ENCODE measurements around the gene ZNF441.
"Not testable (repeated sequence)": the region's sequence is repeated elsewhere in the genome, so short reads cannot be mapped to it uniquely, and the experiment has no call there.

Gene ZNF441

GRCh38 chr19:11780431-11781020, 13.7 kb downstream of the ZNF441 start:
- DNase-seq (ENCODE audit: low spot score), result no peak

GRCh38 chr19:11781295-11782057, 14.7 kb downstream of the ZNF441 start:
- DNase-seq (ENCODE audit: low spot score), result no peak

- DNase-seq (ENCODE audit: low spot score), result no peak
Measured at GRCh38 chr19:11783767-11784166, 17.0 kb downstream of the ZNF441 start.

- no peak for DNase-seq (ENCODE audit: low spot score)
Measured at GRCh38 chr19:11784356-11784755, 17.6 kb downstream of the ZNF441 start.

GRCh38 chr19:11787536-11787935, 20.7 kb downstream of the ZNF441 start:
- no peak for DNase-seq (ENCODE audit: low spot score)

- DNase-seq (ENCODE audit: low spot score), result no peak
Measured at GRCh38 chr19:11792942-11793341, 26.1 kb downstream of the ZNF441 start.

- peak; percentile 64 for DNase-seq (ENCODE audit: low spot score)
Measured at GRCh38 chr19:11797491-11797890, 30.7 kb downstream of the ZNF441 start.

GRCh38 chr19:11798391-11799330, 31.9 kb downstream of the ZNF441 start, which contains the start of gene ZNF491:
ZNF491 (plus strand) TSS chr19:11798523; CDS start chr19:11805954, 7,431 bp downstream.
- DNase-seq (ENCODE audit: low spot score), result peak; percentile 90

- DNase-seq (ENCODE audit: low spot score), result no peak
Measured at GRCh38 chr19:11806354-11807098, 39.7 kb downstream of the ZNF441 start.

GRCh38 chr19:11807099-11807380, 40.2 kb downstream of the ZNF441 start:
- DNase-seq (ENCODE audit: low spot score), result no peak

- no peak for DNase-seq (ENCODE audit: low spot score)
Measured at GRCh38 chr19:11813703-11814028, 46.9 kb downstream of the ZNF441 start.

GRCh38 chr19:11814029-11814699, 47.4 kb downstream of the ZNF441 start, which contains the start of gene ZNF440:
ZNF440 (plus strand) TSS chr19:11814273; CDS start chr19:11814448, 175 bp downstream.
- peak; percentile 93 for DNase-seq (ENCODE audit: low spot score)

GRCh38 chr19:11814700-11815035, 47.9 kb downstream of the ZNF441 start:
- DNase-seq (ENCODE audit: low spot score), result no peak

- DNase-seq (ENCODE audit: low spot score), result no peak
Measured at GRCh38 chr19:11821474-11822109, 54.8 kb downstream of the ZNF441 start.

GRCh38 chr19:11828957-11829876, 62.4 kb downstream of the ZNF441 start:
- DNase-seq (ENCODE audit: low spot score), result not testable (repeated sequence)

- DNase-seq (ENCODE audit: low spot score), result no peak
Measured at GRCh38 chr19:11832253-11832912, 65.6 kb downstream of the ZNF441 start.

GRCh38 chr19:11833541-11833940, 66.7 kb downstream of the ZNF441 start:
- DNase-seq (ENCODE audit: low spot score), result no peak
